ENCODE results near the gene PSMD6.

Gene PSMD6

DNA sequence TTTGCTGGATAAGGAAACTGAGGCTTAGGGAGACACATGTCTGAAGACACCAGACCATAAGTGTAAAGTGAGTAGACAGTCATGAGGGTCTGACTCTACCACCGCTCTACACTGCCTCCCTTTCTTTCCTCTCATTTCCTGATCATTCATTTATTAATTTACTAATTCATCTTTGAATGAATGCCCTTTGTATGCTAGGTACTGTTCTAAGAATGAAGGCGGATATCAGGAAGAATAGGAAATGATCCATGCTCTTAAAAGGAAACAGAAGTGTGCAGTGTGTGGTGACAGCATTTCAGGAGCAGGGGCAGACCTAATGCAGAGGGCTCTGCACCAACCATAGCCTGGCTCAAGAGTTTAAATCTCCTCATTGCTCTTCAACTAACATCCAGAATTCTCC lies 31.8 kb upstream of the PSMD6 start:
- no peak overlapping the region for H3K4me3 ChIP-seq
- no peak overlapping the region for H3K27ac ChIP-seq
- TF ChIP-seq CTCF (IDR thresholded peaks at IDR 0.05): no peak
- no peak for DNase-seq (ENCODE audit: low spot score)

DNA sequence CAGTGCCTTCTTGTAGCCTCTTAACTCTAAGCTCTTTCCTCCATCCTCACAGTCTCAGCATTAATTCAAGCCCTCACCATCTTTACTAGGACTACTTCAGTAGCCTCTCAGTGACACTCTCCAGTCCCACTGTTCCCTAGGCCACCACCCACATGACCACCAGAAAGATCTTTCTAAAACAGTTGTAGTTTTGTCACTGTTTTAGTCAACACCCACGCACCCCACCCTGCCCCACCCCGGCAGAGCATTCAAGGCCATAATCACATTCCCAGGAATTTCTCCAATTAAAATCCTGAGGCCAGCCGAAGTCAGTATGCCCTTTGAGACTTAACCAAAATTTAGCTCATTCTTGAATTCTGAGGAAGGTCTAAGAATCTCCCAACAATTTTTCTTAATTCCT lies 31.2 kb upstream of the PSMD6 start:
- no peak overlapping the region for H3K27ac ChIP-seq
- no peak for TF ChIP-seq CTCF (IDR thresholded peaks at IDR 0.05)

GRCh38 chr3:64053581-64053980 lies 30.3 kb upstream of the PSMD6 start:
- no peak for TF ChIP-seq CTCF (IDR thresholded peaks at IDR 0.05)
- no peak for DNase-seq (ENCODE audit: low spot score)
- H3K27ac ChIP-seq: no peak overlapping the region
- H3K4me3 ChIP-seq: no peak overlapping the region

More for the DNA sequence above, 31.2 kb upstream of the PSMD6 start:
- DNase-seq (ENCODE audit: low spot score): no peak
- H3K4me3 ChIP-seq: no peak overlapping the region

DNA sequence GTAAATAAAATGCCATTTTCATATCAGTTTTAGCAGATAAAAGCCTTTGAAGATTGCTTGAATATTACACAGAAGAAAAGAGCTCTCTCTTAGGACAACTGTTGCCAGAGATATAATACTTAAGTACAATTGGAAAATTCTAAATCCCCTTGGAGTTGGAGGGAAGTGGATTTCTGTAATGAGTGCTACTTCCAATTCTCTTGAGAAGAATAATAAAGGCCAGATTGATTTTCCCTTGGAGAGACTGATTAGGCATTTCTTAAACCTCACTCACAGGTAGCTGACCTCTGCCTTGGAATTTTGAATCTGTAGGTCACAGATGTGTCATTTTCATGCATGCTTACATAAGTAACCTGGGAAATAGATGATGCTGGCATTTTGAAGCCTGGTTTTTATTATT lies 29.8 kb upstream of the PSMD6 start:
- Histone ChIP-seq H3K4me3 (no peak overlapping the region), H3K27ac (no peak overlapping the region)
- no peak for DNase-seq (ENCODE audit: low spot score)
- no peak for TF ChIP-seq CTCF (IDR thresholded peaks at IDR 0.05)

DNA sequence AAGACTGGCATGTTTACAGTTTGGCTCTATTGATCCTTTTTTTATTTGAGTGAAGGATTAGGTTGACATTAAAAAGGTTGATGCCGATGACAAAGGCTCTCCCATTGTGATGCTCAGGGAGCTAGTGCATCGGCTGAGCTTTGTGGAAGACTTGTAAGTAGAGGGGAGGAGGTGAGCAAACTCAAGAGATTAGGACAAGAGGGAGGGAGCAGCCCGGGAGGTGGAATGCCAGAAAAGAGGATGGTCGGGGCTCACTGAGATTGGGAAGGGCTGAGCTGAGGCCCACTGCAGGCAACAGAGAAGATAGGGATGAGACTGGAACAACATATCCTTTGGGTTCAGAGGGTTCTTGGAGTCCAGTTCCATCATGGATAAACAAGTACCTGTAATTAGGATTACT lies 26.5 kb upstream of the PSMD6 start:
- H3K4me3 ChIP-seq: no peak overlapping the region
- TF ChIP-seq CTCF (IDR thresholded peaks at IDR 0.05): no peak
- DNase-seq (ENCODE audit: low spot score): no peak
- H3K27ac ChIP-seq: no peak overlapping the region

DNA sequence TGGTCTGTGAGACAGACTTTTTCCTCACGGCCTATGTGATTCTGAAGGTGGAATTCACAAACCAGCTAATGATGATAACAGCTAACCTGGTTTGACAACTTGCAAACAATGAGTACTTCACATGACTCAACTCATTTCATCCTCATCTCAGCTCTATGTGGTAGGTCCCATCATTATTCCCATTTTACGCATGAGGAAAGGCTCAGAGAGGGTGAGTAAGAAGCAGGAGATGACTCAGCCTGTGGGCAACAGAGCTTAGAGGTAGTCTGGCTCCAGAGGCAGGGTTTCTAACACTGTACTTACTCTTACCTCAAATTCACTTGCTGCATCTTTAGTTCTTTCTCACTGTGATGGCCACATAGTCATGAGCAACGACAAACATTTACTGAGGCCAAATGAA lies 25.8 kb upstream of the PSMD6 start:
- TF ChIP-seq CTCF (IDR thresholded peaks at IDR 0.05): no peak
- no peak overlapping the region for H3K27ac ChIP-seq
- H3K4me3 ChIP-seq: no peak overlapping the region
- DNase-seq (ENCODE audit: low spot score): no peak

DNA sequence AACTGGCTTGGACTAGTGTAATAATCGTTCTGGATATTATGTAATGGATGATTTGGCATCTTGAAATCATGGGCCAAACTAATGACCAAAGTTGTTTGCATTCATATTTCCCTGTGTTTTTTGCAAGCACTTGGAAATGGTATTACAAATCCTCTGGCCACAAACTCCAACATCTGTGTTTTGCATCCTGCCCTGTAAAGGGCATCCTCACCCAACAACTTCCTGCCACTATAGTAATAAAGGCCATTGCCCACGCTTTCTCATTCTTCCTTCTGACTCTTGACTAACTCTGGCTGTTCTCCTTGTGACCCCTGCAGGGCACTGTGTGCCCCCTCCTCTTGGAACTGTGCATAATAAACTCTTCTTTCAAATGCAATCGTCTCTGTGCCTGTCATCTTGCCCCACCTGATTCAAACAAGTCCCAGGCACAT lies 25.4 kb upstream of the PSMD6 start:
- TF ChIP-seq CTCF (IDR thresholded peaks at IDR 0.05): no peak
- Histone ChIP-seq H3K4me3 (no peak overlapping the region), H3K27ac (no peak overlapping the region)
- DNase-seq (ENCODE audit: low spot score): no peak

All from coronary artery (tissue), 2 donors.